Jurkat, Clone E6-1 (cell line): ENCODE results near the gene PPM1L.

ENCODE experiments used
- DNase-seq: peaks from one replicate; pipeline ENCODE4 v3.0.0-alpha.2; 2011; ENCODE audit warnings: low read depth, low spot score
- H3K4me3 ChIP-seq: 2 replicates; pipeline ENCODE4 v1.5.1; 2011; ENCODE audit warnings: mild to moderate bottlenecking, low read length, control low read depth, moderate library complexity

PPM1L gene

GRCh38 chr3:160797356-160797755 lies 41.3 kb downstream of the PPM1L start:
- no peak for DNase-seq

GRCh38 chr3:160801386-160802118 lies 45.5 kb downstream of the PPM1L start:
- no peak for DNase-seq
- H3K4me3 ChIP-seq: no peak overlapping the region

More at GRCh38 chr3:160797356-160797755, 41.3 kb downstream of the PPM1L start:
- no peak overlapping the region for H3K4me3 ChIP-seq

GRCh38 chr3:160804762-160805161 lies 48.7 kb downstream of the PPM1L start:
- no peak overlapping the region for H3K4me3 ChIP-seq
- no peak for DNase-seq

GRCh38 chr3:160806094-160806493 lies 50.1 kb downstream of the PPM1L start:
- no peak overlapping the region for H3K4me3 ChIP-seq

GRCh38 chr3:160806686-160807085 lies 50.7 kb downstream of the PPM1L start:
- H3K4me3 ChIP-seq: no peak overlapping the region
- no peak for DNase-seq

More at GRCh38 chr3:160806094-160806493, 50.1 kb downstream of the PPM1L start:
- no peak for DNase-seq

GRCh38 chr3:160808838-160809237 lies 52.8 kb downstream of the PPM1L start:
- no peak for DNase-seq
- H3K4me3 ChIP-seq: no peak overlapping the region

- no peak for DNase-seq
- H3K4me3 ChIP-seq: no peak overlapping the region
Observed at GRCh38 chr3:160809453-160809852, 53.4 kb downstream of the PPM1L start.

- DNase-seq: no peak
- no peak overlapping the region for H3K4me3 ChIP-seq
Observed at GRCh38 chr3:160810362-160811236, 54.6 kb downstream of the PPM1L start.

- H3K4me3 ChIP-seq: no peak overlapping the region
- no peak for DNase-seq
Observed at GRCh38 chr3:160811237-160811548, 55.2 kb downstream of the PPM1L start.

- no peak overlapping the region for H3K4me3 ChIP-seq
Observed at GRCh38 chr3:160812304-160812703, 56.3 kb downstream of the PPM1L start.

GRCh38 chr3:160815280-160815679 lies 59.2 kb downstream of the PPM1L start:
- no peak overlapping the region for H3K4me3 ChIP-seq

More at GRCh38 chr3:160812304-160812703, 56.3 kb downstream of the PPM1L start:
- no peak for DNase-seq

GRCh38 chr3:160820022-160820421 lies 64.0 kb downstream of the PPM1L start:
- no peak for DNase-seq
- H3K4me3 ChIP-seq: no peak overlapping the region

More at GRCh38 chr3:160815280-160815679, 59.2 kb downstream of the PPM1L start:
- no peak for DNase-seq

- DNase-seq: no peak
- no peak overlapping the region for H3K4me3 ChIP-seq
Observed at GRCh38 chr3:160820430-160820829, 64.4 kb downstream of the PPM1L start.

GRCh38 chr3:160822936-160823335 lies 66.9 kb downstream of the PPM1L start:
- no peak for DNase-seq

GRCh38 chr3:160825311-160825800 lies 69.3 kb downstream of the PPM1L start:
- DNase-seq: no peak
- H3K4me3 ChIP-seq: no peak overlapping the region

More at GRCh38 chr3:160822936-160823335, 66.9 kb downstream of the PPM1L start:
- H3K4me3 ChIP-seq: no peak overlapping the region

- no peak overlapping the region for H3K4me3 ChIP-seq
- no peak for DNase-seq
Observed at GRCh38 chr3:160826408-160826807, 70.4 kb downstream of the PPM1L start.

GRCh38 chr3:160826991-160827390 lies 71.0 kb downstream of the PPM1L start:
- DNase-seq: no peak

GRCh38 chr3:160827516-160827915 lies 71.5 kb downstream of the PPM1L start:
- no peak for DNase-seq
- H3K4me3 ChIP-seq: no peak overlapping the region

More at GRCh38 chr3:160826991-160827390, 71.0 kb downstream of the PPM1L start:
- no peak overlapping the region for H3K4me3 ChIP-seq

GRCh38 chr3:160828880-160829279 lies 72.8 kb downstream of the PPM1L start:
- H3K4me3 ChIP-seq: no peak overlapping the region
- DNase-seq: no peak

- no peak for DNase-seq
- no peak overlapping the region for H3K4me3 ChIP-seq
Observed at GRCh38 chr3:160829486-160830009, 73.5 kb downstream of the PPM1L start.
